ENCODE results near the gene FAM120B. TPM values are rescaled to one million over a fixed set of nuclear protein-coding genes. Genes with fewer than 3 reads are reported as not detected.
"Not testable (repeated sequence)": the region's sequence is repeated elsewhere in the genome, so short reads cannot be mapped to it uniquely, and the experiment has no call there.

Gene FAM120B
- total and polyA plus RNA-seq, 4 donors, result 5.5 to 38.5 (median 20.4) TPM

- no peak overlapping the region for H3K4me3 ChIP-seq (ENCODE audit: low read length in 2 of 2)
- no peaks in the 10 kb centered on the region for H3K27me3 ChIP-seq (ENCODE audit: control insufficient read depth in 1 of 2, insufficient read depth in 2 of 2, low read length in 1 of 2)
- H3K36me3 ChIP-seq (ENCODE audit: control insufficient read depth in 1 of 2, insufficient read depth in 2 of 2, low read length in 1 of 2), result peaks cover 5 to 7% of the 10 kb centered on the region in 2 donors
- no peak for ATAC-seq (ENCODE audit: low FRiP score)
- intact Hi-C loops (cut with DNase I), result no loop called here
- no peak for DNase-seq
- no peaks in the 10 kb centered on the region for H3K4me1 ChIP-seq (ENCODE audit: control insufficient read depth in 1 of 2, insufficient read depth in 2 of 2, low read length in 2 of 2)
- H3K27ac ChIP-seq (ENCODE audit: low read depth in 1 of 2, low read length in 2 of 2), result no peak overlapping the region
- H3K9me3 ChIP-seq (ENCODE audit: control insufficient read depth, low read length), result no peaks in the 10 kb centered on the region
- WGBS, 2 donors, result 58 to 64% methylated on average over 3 of the region's 3 CpGs
Measured at GRCh38 chr6:170403451-170403850, 96.9 kb downstream of the FAM120B start.

GRCh38 chr6:170404036-170404435 is 97.5 kb downstream of the FAM120B start:
- no peak for DNase-seq
- H3K4me1 ChIP-seq (ENCODE audit: control insufficient read depth in 1 of 2, insufficient read depth in 2 of 2, low read length in 2 of 2), result no peaks in the 10 kb centered on the region
- H3K27me3 ChIP-seq (ENCODE audit: control insufficient read depth in 1 of 2, insufficient read depth in 2 of 2, low read length in 1 of 2), result no peaks in the 10 kb centered on the region
- H3K27ac ChIP-seq (ENCODE audit: low read depth in 1 of 2, low read length in 2 of 2), result no peak overlapping the region
- peaks cover 5 to 7% of the 10 kb centered on the region in 2 donors for H3K36me3 ChIP-seq (ENCODE audit: control insufficient read depth in 1 of 2, insufficient read depth in 2 of 2, low read length in 1 of 2)
- H3K9me3 ChIP-seq (ENCODE audit: control insufficient read depth, low read length), result no peaks in the 10 kb centered on the region
- 51 to 59% methylated on average over 9 of the region's 9 CpGs for WGBS, 2 donors
- intact Hi-C loops (cut with DNase I), result no loop called here
- no peak overlapping the region for H3K4me3 ChIP-seq (ENCODE audit: low read length in 2 of 2)
- ATAC-seq (ENCODE audit: low FRiP score), result no peak

- no peak overlapping the region for H3K4me3 ChIP-seq (ENCODE audit: low read length in 2 of 2)
- DNase-seq (no peak), ATAC-seq (ENCODE audit: low FRiP score) (no peak)
- intact Hi-C loops (cut with DNase I), result no loop called here
- H3K9me3 ChIP-seq (ENCODE audit: control insufficient read depth, low read length), result no peaks in the 10 kb centered on the region
- no peaks in the 10 kb centered on the region for H3K27me3 ChIP-seq (ENCODE audit: control insufficient read depth in 1 of 2, insufficient read depth in 2 of 2, low read length in 1 of 2)
- H3K27ac ChIP-seq (ENCODE audit: low read depth in 1 of 2, low read length in 2 of 2), result no peak overlapping the region
- no peaks in the 10 kb centered on the region for H3K4me1 ChIP-seq (ENCODE audit: control insufficient read depth in 1 of 2, insufficient read depth in 2 of 2, low read length in 2 of 2)
- peaks cover 5 to 7% of the 10 kb centered on the region in 2 donors for H3K36me3 ChIP-seq (ENCODE audit: control insufficient read depth in 1 of 2, insufficient read depth in 2 of 2, low read length in 1 of 2)
- 86 to 87% methylated on average over 6 of the region's 6 CpGs for WGBS, 2 donors
Measured at GRCh38 chr6:170404697-170405096, 98.1 kb downstream of the FAM120B start.

GRCh38 chr6:170405311-170405975 is 98.9 kb downstream of the FAM120B start:
- intact Hi-C loops (cut with DNase I), result no loop called here
- H3K4me3 ChIP-seq (ENCODE audit: low read length in 2 of 2), result no peak overlapping the region
- H3K27me3 ChIP-seq (ENCODE audit: control insufficient read depth in 1 of 2, insufficient read depth in 2 of 2, low read length in 1 of 2), result no peaks in the 10 kb centered on the region
- no peaks in the 10 kb centered on the region for H3K4me1 ChIP-seq (ENCODE audit: control insufficient read depth in 1 of 2, insufficient read depth in 2 of 2, low read length in 2 of 2)
- no peak overlapping the region for H3K27ac ChIP-seq (ENCODE audit: low read depth in 1 of 2, low read length in 2 of 2)
- ATAC-seq (ENCODE audit: low FRiP score), result no peak
- no peak for DNase-seq
- H3K36me3 ChIP-seq (ENCODE audit: control insufficient read depth in 1 of 2, insufficient read depth in 2 of 2, low read length in 1 of 2), result peaks cover 5 to 7% of the 10 kb centered on the region in 2 donors
- WGBS, 2 donors, result 83% methylated on average over 8 of the region's 8 CpGs
- H3K9me3 ChIP-seq (ENCODE audit: control insufficient read depth, low read length), result no peaks in the 10 kb centered on the region

GRCh38 chr6:170407200-170407599 is 100.6 kb downstream of the FAM120B start:
- no peaks in the 10 kb centered on the region for H3K9me3 ChIP-seq (ENCODE audit: control insufficient read depth, low read length)
- H3K36me3 ChIP-seq (ENCODE audit: control insufficient read depth in 1 of 2, insufficient read depth in 2 of 2, low read length in 1 of 2), result peaks cover 0 to 5% of the 10 kb centered on the region in 2 donors
- whole genome bisulfite sequencing, 2 donors, result 87 to 92% methylated on average over 13 of the region's 13 CpGs
- ATAC-seq (ENCODE audit: low FRiP score) (no peak), DNase-seq (no peak)
- no peak overlapping the region for H3K27ac ChIP-seq (ENCODE audit: low read depth in 1 of 2, low read length in 2 of 2)
- intact Hi-C loops (cut with DNase I), result no loop called here
- H3K4me3 ChIP-seq (ENCODE audit: low read length in 2 of 2), result no peak overlapping the region
- no peaks in the 10 kb centered on the region for H3K27me3 ChIP-seq (ENCODE audit: control insufficient read depth in 1 of 2, insufficient read depth in 2 of 2, low read length in 1 of 2)
- H3K4me1 ChIP-seq (ENCODE audit: control insufficient read depth in 1 of 2, insufficient read depth in 2 of 2, low read length in 2 of 2), result no peaks in the 10 kb centered on the region

GRCh38 chr6:170407932-170408331 is 101.4 kb downstream of the FAM120B start:
- no peak for ATAC-seq (ENCODE audit: low FRiP score)

GRCh38 chr6:170409746-170410145 is 103.2 kb downstream of the FAM120B start:
- H3K4me3 ChIP-seq (ENCODE audit: low read length in 2 of 2); intact Hi-C loops (cut with DNase I); H3K27ac ChIP-seq (ENCODE audit: low read depth in 1 of 2, low read length in 2 of 2); H3K36me3 ChIP-seq (ENCODE audit: control insufficient read depth in 1 of 2, insufficient read depth in 2 of 2, low read length in 1 of 2); H3K9me3 ChIP-seq (ENCODE audit: control insufficient read depth, low read length); H3K27me3 ChIP-seq (ENCODE audit: control insufficient read depth in 1 of 2, insufficient read depth in 2 of 2, low read length in 1 of 2); ATAC-seq (ENCODE audit: low FRiP score); H3K4me1 ChIP-seq (ENCODE audit: control insufficient read depth in 1 of 2, insufficient read depth in 2 of 2, low read length in 2 of 2); DNase-seq: not testable (repeated sequence)
- 89 to 92% methylated on average over 8 of the region's 8 CpGs for WGBS, 2 donors

More at GRCh38 chr6:170407932-170408331, 101.4 kb downstream of the FAM120B start:
- no peak for DNase-seq
- H3K27me3 ChIP-seq (ENCODE audit: control insufficient read depth in 1 of 2, insufficient read depth in 2 of 2, low read length in 1 of 2), result no peaks in the 10 kb centered on the region
- no peaks in the 10 kb centered on the region for H3K4me1 ChIP-seq (ENCODE audit: control insufficient read depth in 1 of 2, insufficient read depth in 2 of 2, low read length in 2 of 2)
- no peak overlapping the region for H3K4me3 ChIP-seq (ENCODE audit: low read length in 2 of 2)
- H3K9me3 ChIP-seq (ENCODE audit: control insufficient read depth, low read length), result peaks cover 1% of the 10 kb centered on the region
- intact Hi-C loops (cut with DNase I), result no loop called here
- H3K27ac ChIP-seq (ENCODE audit: low read depth in 1 of 2, low read length in 2 of 2), result no peak overlapping the region
- 93 to 94% methylated on average over 4 of the region's 4 CpGs for WGBS, 2 donors
- H3K36me3 ChIP-seq (ENCODE audit: control insufficient read depth in 1 of 2, insufficient read depth in 2 of 2, low read length in 1 of 2), result peaks cover 0 to 5% of the 10 kb centered on the region in 2 donors

GRCh38 chr6:170410241-170410640 is 103.7 kb downstream of the FAM120B start:
- DNase-seq (no peak), ATAC-seq (ENCODE audit: low FRiP score) (no peak)
- Histone ChIP-seq H3K27me3 (ENCODE audit: control insufficient read depth in 1 of 2, insufficient read depth in 2 of 2, low read length in 1 of 2) (no peaks in the 10 kb centered on the region), H3K4me3 (ENCODE audit: low read length in 2 of 2) (no peak overlapping the region), H3K4me1 (ENCODE audit: control insufficient read depth in 1 of 2, insufficient read depth in 2 of 2, low read length in 2 of 2) (no peaks in the 10 kb centered on the region), H3K27ac (ENCODE audit: low read depth in 1 of 2, low read length in 2 of 2) (no peak overlapping the region), H3K36me3 (ENCODE audit: control insufficient read depth in 1 of 2, insufficient read depth in 2 of 2, low read length in 1 of 2) (peaks cover 0 to 3% of the 10 kb centered on the region in 2 donors), H3K9me3 (ENCODE audit: control insufficient read depth, low read length) (peaks cover 6% of the 10 kb centered on the region)
- intact Hi-C loops (cut with DNase I), result no loop called here
- WGBS, 2 donors, result 92 to 97% methylated on average over 5 of the region's 5 CpGs

GRCh38 chr6:170415318-170415717 is 108.8 kb downstream of the FAM120B start:
- no peak for DNase-seq
- WGBS, 2 donors, result 80 to 89% methylated on average over 4 of the region's 4 CpGs
- Histone ChIP-seq H3K4me1 (ENCODE audit: control insufficient read depth in 1 of 2, insufficient read depth in 2 of 2, low read length in 2 of 2) (no peaks in the 10 kb centered on the region), H3K27ac (ENCODE audit: low read depth in 1 of 2, low read length in 2 of 2) (no peak overlapping the region), H3K4me3 (ENCODE audit: low read length in 2 of 2) (no peak overlapping the region), H3K9me3 (ENCODE audit: control insufficient read depth, low read length) (peaks cover 9% of the 10 kb centered on the region), H3K27me3 (ENCODE audit: control insufficient read depth in 1 of 2, insufficient read depth in 2 of 2, low read length in 1 of 2) (no peaks in the 10 kb centered on the region), H3K36me3 (ENCODE audit: control insufficient read depth in 1 of 2, insufficient read depth in 2 of 2, low read length in 1 of 2) (no peaks in the 10 kb centered on the region)
- ATAC-seq (ENCODE audit: low FRiP score), result no peak
- intact Hi-C loops (cut with DNase I), result no loop called here

Measured in aorta (tissue), 5 donors.